Stimulated activated effector memory CD8-positive, alpha-beta T cell treated with anti-CD3 and anti-CD28 coated beads, Interleukin-12 subunit alpha, Interleukin-12 subunit beta, amount 100 ng/mL, for 72 hours (primary cell): ENCODE measurements around the gene DPH6.

Experiments used
- ATAC-seq: fragments of 150-1000 bp; cut with Tn5 transposase; 2 replicates; pipeline ENCODE4 v1.10.0; 2021
- DNase-seq, 2 donors: peaks; one replicate each; pipeline ENCODE4 v3.0.0; 2021 to 2022; ENCODE audit warnings: low spot score in 2 of 2
- H3K27ac Mint-ChIP-seq: one replicate; pipeline ENCODE4 v1.8.0; 2022; ENCODE audit warnings: mild to moderate bottlenecking, mixed read lengths
- H3K36me3 Mint-ChIP-seq: one replicate; pipeline ENCODE4 v1.8.0; 2022; ENCODE audit warnings: mild to moderate bottlenecking, mixed read lengths
- H3K4me1 Mint-ChIP-seq: one replicate; pipeline ENCODE4 v1.8.0; 2022; ENCODE audit warnings: mixed read lengths
- H3K4me3 Mint-ChIP-seq: one replicate; pipeline ENCODE4 v1.8.0; 2022; ENCODE audit warnings: mild to moderate bottlenecking, mixed read lengths
- H3K9me3 Mint-ChIP-seq: one replicate; pipeline ENCODE4 v1.8.0; 2022; ENCODE audit warnings: mixed read lengths

DPH6 gene

GRCh38 chr15:35321926-35322325 is 224.0 kb downstream of the DPH6 start:
- Mint-ChIP-seq H3K27ac (no peak overlapping the region), H3K4me1 (no peaks in the 10 kb centered on the region), H3K9me3 (peaks cover 2% of the 10 kb centered on the region), H3K36me3 (no peaks in the 10 kb centered on the region), H3K4me3 (no peak overlapping the region)
- no peak for DNase-seq
- ATAC-seq, result no peak

- ATAC-seq (no peak), DNase-seq (no peak)
- H3K27ac Mint-ChIP-seq, result no peak overlapping the region
- H3K4me3 Mint-ChIP-seq, result no peak overlapping the region
- H3K9me3 Mint-ChIP-seq, result peaks cover 5% of the 10 kb centered on the region
- no peaks in the 10 kb centered on the region for H3K4me1 Mint-ChIP-seq
- H3K36me3 Mint-ChIP-seq, result no peaks in the 10 kb centered on the region
Measured at GRCh38 chr15:35320911-35321310, 225.1 kb downstream of the DPH6 start.
